ENCODE results near the gene FILIP1L. TPM values are rescaled to one million over a fixed set of nuclear protein-coding genes. Genes with fewer than 3 reads are reported as not detected.

Gene FILIP1L
- total RNA-seq, 1 donor from 2014 or later: 21.6 TPM

GRCh38 chr3:99809565-99809964 lies 304.7 kb downstream of the FILIP1L start:
- no peak for DNase-seq (ENCODE audit: low read depth, low spot score)

GRCh38 chr3:99808163-99808794 lies 306.0 kb downstream of the FILIP1L start:
- DNase-seq (ENCODE audit: low read depth, low spot score): peak; percentile 63

- DNase-seq (ENCODE audit: low read depth, low spot score): no peak
These were observed 309.1 kb downstream of the FILIP1L start for GRCh38 chr3:99805160-99805559.

GRCh38 chr3:99803297-99803696 lies 311.0 kb downstream of the FILIP1L start:
- no peak for DNase-seq (ENCODE audit: low read depth, low spot score)

GRCh38 chr3:99799422-99799821 lies 314.9 kb downstream of the FILIP1L start:
- no peak for DNase-seq (ENCODE audit: low read depth, low spot score)

- no peak for DNase-seq (ENCODE audit: low read depth, low spot score)
These were observed 318.7 kb downstream of the FILIP1L start for GRCh38 chr3:99795573-99795972.

GRCh38 chr3:99794485-99794884 lies 319.8 kb downstream of the FILIP1L start:
- DNase-seq (ENCODE audit: low read depth, low spot score): no peak

- no peak for DNase-seq (ENCODE audit: low read depth, low spot score)
These were observed 325.1 kb downstream of the FILIP1L start for GRCh38 chr3:99789011-99789721.

Other genes with a start within 250 kb of the FILIP1L start
- 39.8 and 40.7 TPM in 2 replicates for gene TBC1D23, start 146.5 kb upstream of the FILIP1L start, total RNA-seq
- gene NIT2, start 220.3 kb upstream of the FILIP1L start, total RNA-seq: 15.0 and 20.4 TPM in 2 replicates

All from pulmonary artery endothelial cell (primary cell).